Keratinocyte (primary cell): ENCODE results near the gene FMNL2.

ENCODE experiments used
- EZH2 ChIP-seq: IDR thresholded peaks from one replicate; pipeline ENCODE4 v1.6.1; 2012; ENCODE audit warnings: inconsistent platforms, mild to moderate bottlenecking, low read length, moderate library complexity
- TF ChIP-seq, protein P1 (sequence below), 3 experiments: IDR thresholded peaks in 1 of 3; conservative IDR thresholded peaks in 1 of 3; optimal IDR thresholded peaks in 1 of 3; 2 replicates in 2 of 3; 3 replicates in 1 of 3; pipeline versions ENCODE3 to v1.5.1; 2011; ENCODE audit warnings: low read length in 3 of 3, mild to moderate bottlenecking in 3 of 3, moderate library complexity in 2 of 3, control low read depth in 1 of 3, inconsistent platforms in 1 of 3; ENCODE audit not compliant: insufficient read depth in 2 of 3; ENCODE audit errors: extremely low read depth in 1 of 3

- TF ChIP-seq, protein P1, sequence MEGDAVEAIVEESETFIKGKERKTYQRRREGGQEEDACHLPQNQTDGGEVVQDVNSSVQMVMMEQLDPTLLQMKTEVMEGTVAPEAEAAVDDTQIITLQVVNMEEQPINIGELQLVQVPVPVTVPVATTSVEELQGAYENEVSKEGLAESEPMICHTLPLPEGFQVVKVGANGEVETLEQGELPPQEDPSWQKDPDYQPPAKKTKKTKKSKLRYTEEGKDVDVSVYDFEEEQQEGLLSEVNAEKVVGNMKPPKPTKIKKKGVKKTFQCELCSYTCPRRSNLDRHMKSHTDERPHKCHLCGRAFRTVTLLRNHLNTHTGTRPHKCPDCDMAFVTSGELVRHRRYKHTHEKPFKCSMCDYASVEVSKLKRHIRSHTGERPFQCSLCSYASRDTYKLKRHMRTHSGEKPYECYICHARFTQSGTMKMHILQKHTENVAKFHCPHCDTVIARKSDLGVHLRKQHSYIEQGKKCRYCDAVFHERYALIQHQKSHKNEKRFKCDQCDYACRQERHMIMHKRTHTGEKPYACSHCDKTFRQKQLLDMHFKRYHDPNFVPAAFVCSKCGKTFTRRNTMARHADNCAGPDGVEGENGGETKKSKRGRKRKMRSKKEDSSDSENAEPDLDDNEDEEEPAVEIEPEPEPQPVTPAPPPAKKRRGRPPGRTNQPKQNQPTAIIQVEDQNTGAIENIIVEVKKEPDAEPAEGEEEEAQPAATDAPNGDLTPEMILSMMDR (optimal IDR thresholded peaks at IDR 0.05 in 1 of 3, IDR thresholded peaks at IDR 0.05 in 1 of 3, conservative IDR thresholded peaks at IDR 0.05 in 1 of 3; ENCODE audit: extremely low read depth in 1 of 3, insufficient read depth in 2 of 3, low read length in 3 of 3): no peak
- TF ChIP-seq EZH2: no peak
Observed at GRCh38 chr2:152541712-152542111, 206.7 kb downstream of the FMNL2 start.
